Activated T-cell treated with anti-CD3 and anti-CD28 coated beads, Interleukin-2, amount 50 U/mL, for 4 hours (primary cell): ENCODE data around the gene ACSS1. TPM values are rescaled to one million over a fixed set of nuclear protein-coding genes. Genes with fewer than 3 reads are reported as not detected.

Source experiments
- ATAC-seq, 2 donors: fragments of 200-7000 bp; cut with Tn5 transposase; one replicate each; pipeline ENCODE4 v1.10.0; 2021
- DNase-seq: peaks from one replicate; pipeline ENCODE4 v3.0.0-alpha.2; 2020
- H3K27me3 Mint-ChIP-seq: one replicate; pipeline ENCODE4 v1.8.0; 2021; ENCODE audit warnings: low read depth, mixed read lengths
- H3K36me3 Mint-ChIP-seq: one replicate; pipeline ENCODE4 v1.8.0; 2022; ENCODE audit warnings: mixed read lengths; ENCODE audit not compliant: insufficient read depth
- H3K4me1 Mint-ChIP-seq: one replicate; pipeline ENCODE4 v1.8.0; 2021; ENCODE audit warnings: low read depth, mixed read lengths
- H3K4me3 Mint-ChIP-seq: one replicate; pipeline ENCODE4 v1.8.0; 2021; ENCODE audit warnings: mild to moderate bottlenecking, moderate library complexity, mixed read lengths
- H3K9me3 Mint-ChIP-seq: one replicate; pipeline ENCODE4 v1.8.0; 2021; ENCODE audit warnings: mixed read lengths
- total RNA-seq, 3 donors: library from RNA; stranded (reverse); gene quantifications; one replicate each; pipeline ENCODE4 v1.2.1, GENCODE V29; 2021

Gene ACSS1
- total RNA-seq, 3 donors from 2014 or later: 5.4 to 8.8 (median 8.0) TPM

- peaks cover 56% of the 10 kb centered on the region for H3K36me3 Mint-ChIP-seq
- DNase-seq: no peak
- H3K4me1 Mint-ChIP-seq: peaks cover 47% of the 10 kb centered on the region
- H3K27me3 Mint-ChIP-seq: no peaks in the 10 kb centered on the region
- no peak for ATAC-seq
- H3K9me3 Mint-ChIP-seq: no peaks in the 10 kb centered on the region
- H3K4me3 Mint-ChIP-seq: no peak overlapping the region
Measured at GRCh38 chr20:24962182-24962492, 95.8 kb downstream of the ACSS1 start.

DNA sequence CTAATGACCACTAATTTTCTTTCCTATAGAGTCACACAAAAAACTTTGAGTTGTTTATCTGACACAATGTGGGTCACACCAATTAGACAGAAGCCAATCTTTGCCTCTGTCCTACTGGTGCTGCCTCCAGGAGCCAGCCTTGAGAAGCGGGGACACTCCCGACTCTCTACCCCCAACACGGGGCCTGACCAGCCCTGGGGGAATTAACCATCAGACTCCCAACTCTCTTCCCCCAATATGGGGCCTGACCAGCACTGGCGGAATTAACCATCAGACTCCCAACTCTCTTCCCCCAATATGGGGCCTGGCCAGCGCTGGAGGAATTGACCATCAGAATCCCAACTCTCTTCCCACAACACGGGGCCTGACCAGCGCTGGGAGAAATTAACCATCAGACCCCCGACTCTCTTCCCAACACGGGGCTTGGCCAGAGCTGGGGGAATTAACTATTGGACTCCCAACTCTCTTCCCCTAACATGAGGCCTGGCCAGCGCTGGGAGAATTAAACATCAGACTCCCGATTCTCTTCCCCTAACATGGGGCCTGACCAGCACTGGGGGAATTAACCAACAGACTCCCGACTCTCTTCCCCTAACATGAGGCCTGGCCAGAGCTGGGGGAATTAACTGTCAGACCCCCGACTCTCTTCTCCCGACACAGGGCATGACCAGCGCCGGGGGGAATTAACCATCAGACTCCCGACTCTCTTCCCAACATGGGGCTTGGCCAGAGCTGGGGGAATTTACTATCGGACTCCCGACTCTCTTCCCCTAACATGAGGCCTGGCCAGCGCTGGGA lies 96.4 kb downstream of the ACSS1 start:
- no peak overlapping the region for H3K4me3 Mint-ChIP-seq
- DNase-seq (no peak), ATAC-seq (no peak)
- peaks cover 54% of the 10 kb centered on the region for H3K36me3 Mint-ChIP-seq
- peaks cover 47% of the 10 kb centered on the region for H3K4me1 Mint-ChIP-seq
- no peaks in the 10 kb centered on the region for H3K9me3 Mint-ChIP-seq
- no peaks in the 10 kb centered on the region for H3K27me3 Mint-ChIP-seq

DNA sequence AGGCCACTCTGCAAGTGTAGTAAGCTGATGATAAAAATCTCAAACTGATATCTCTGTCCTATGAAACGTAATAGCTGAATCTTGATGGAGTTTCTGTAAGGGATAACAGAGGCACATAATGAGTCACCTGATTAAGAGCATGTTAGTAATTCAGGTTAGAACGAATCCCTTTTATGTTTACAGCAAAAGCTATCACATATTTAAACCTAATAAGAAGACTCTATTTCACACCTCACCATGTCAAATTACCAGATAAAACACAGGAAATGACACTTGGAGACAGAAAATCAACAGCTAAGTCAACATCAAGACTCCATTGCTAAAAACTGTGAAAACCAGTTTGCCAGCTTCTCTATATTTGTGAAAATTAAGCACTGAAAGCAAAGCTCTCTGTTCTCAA lies 97.1 kb downstream of the ACSS1 start:
- peak; percentile 32 to 63 for ATAC-seq
- no peak overlapping the region for H3K4me3 Mint-ChIP-seq
- no peaks in the 10 kb centered on the region for H3K9me3 Mint-ChIP-seq
- H3K4me1 Mint-ChIP-seq: peaks cover 51% of the 10 kb centered on the region
- H3K36me3 Mint-ChIP-seq: peaks cover 48% of the 10 kb centered on the region
- H3K27me3 Mint-ChIP-seq: no peaks in the 10 kb centered on the region
- no peak for DNase-seq

DNA sequence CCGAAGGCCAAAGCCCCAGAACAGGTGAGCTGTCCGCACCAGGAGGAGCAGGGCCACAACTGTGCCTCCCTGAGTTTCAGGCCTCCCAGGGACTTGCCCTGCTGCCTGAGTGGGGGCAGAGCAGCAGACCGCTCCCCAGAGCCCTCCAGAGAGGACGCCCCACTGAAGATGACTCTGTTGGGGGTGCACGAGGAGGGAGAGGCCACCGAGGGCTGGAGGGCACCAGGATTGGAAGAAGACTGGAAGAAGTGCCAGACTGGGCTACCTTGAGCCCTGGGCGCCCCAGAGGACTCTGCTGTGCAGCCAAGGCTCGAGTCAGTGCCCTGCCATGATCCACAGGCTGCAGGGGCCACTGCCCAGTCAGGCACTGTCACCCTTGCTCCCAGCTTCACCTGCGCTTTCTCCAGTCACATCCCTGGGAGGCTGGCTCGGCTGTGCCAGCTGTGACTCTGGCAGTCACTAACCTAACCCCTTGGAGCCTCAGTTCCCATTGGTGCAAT lies 97.6 kb downstream of the ACSS1 start:
- H3K36me3 Mint-ChIP-seq: peaks cover 43% of the 10 kb centered on the region

DNA sequence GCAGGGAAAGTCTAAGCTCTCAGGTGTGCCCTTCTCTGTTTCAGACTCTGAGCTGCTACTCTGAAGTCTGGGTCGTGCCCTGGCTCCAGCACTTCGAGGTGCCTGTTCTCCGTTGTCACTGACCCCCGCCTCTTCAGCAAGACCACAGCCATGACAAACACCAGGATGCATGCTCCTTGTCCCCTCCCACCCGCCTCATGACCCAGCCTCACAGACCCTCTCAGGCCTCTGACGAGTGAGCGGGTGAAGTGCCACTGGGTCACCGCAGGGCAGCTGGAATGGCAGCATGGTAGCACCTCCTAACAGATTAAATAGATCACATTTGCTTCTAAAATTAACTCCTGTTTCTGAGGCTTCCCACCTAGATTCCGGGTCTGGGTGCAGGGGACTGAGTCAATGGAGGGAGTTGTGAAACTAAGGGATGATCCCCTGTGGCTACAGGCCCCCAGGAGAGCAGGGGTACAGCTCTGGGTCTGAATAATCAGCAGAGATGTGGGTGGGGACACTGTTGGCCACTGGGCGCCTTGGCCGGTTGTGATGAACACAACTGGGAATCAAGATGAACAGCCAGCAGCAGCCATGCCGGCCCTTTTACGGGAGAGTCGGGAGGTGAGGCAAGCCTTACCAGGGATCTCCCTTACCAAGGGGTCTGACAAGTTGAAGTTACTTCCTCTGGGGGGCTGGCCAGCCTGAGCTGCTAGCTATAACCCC lies 98.2 kb downstream of the ACSS1 start:
- Mint-ChIP-seq H3K9me3 (no peaks in the 10 kb centered on the region), H3K27me3 (no peaks in the 10 kb centered on the region), H3K4me1 (peaks cover 55% of the 10 kb centered on the region), H3K4me3 (no peak overlapping the region), H3K36me3 (peaks cover 37% of the 10 kb centered on the region)
- DNase-seq (no peak), ATAC-seq (no peak)

More for the DNA sequence above, 97.6 kb downstream of the ACSS1 start:
- Mint-ChIP-seq H3K4me3 (no peak overlapping the region), H3K9me3 (no peaks in the 10 kb centered on the region), H3K4me1 (peaks cover 55% of the 10 kb centered on the region), H3K27me3 (no peaks in the 10 kb centered on the region)
- peak in 1 of 2 donors; percentile 13 for ATAC-seq
- no peak for DNase-seq

DNA sequence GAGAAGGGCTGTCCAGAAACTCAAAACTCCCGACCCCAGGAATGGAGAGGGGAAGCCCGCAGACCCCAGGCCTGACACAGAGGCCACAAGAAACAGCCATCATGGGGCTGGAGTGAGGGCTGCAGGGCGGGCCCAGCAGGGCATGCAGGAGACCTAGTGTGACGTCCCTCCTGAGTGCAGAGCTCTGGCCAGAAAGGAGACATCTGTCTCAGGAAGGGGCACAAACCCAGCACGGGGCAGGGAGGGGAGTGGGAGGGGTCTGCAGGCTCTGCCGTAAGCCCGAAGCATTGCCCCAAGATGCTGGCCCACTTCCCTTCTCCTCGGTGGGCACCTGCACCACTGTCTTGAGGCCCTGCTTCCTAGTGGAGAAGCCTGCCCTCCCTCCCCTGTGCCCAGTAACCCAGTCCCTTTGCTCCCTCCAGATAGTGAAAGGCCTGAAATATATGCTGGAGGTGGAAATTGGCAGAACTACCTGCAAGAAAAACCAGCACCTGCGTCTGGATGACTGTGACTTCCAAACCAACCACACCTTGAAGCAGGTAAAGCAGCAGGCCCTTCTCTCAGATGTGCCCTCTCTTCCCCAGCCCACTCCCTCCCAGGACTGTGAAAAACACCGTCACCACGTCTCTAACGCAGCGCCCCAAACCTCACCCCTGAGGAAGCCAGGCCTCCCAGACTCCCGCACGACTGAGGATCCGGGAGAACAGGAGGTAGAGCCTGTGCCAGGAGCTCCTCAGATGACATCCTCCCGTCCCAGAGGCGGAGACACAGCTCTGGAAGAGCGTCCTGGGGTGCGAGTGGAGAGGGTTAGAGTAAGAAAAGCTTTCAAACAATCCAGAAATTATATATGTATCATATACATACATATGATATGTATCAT lies 99.2 kb downstream of the ACSS1 start:
- peaks cover 57% of the 10 kb centered on the region for H3K4me1 Mint-ChIP-seq
- no peaks in the 10 kb centered on the region for H3K9me3 Mint-ChIP-seq
- H3K27me3 Mint-ChIP-seq: no peaks in the 10 kb centered on the region
- DNase-seq: no peak
- no peak overlapping the region for H3K4me3 Mint-ChIP-seq
- no peak for ATAC-seq
- peaks cover 31% of the 10 kb centered on the region for H3K36me3 Mint-ChIP-seq

- Mint-ChIP-seq H3K4me3 (no peak overlapping the region), H3K36me3 (peaks cover 19% of the 10 kb centered on the region), H3K9me3 (no peaks in the 10 kb centered on the region), H3K4me1 (peaks cover 57% of the 10 kb centered on the region), H3K27me3 (no peaks in the 10 kb centered on the region)
- no peak for ATAC-seq
- DNase-seq: no peak
Measured at GRCh38 chr20:24957326-24958016, 100.5 kb downstream of the ACSS1 start.

Other genes starting within 250 kb of the ACSS1 start
- gene CST7, start 108.9 kb downstream of the ACSS1 start, total RNA-seq: 10 to 100 TPM; 21.3 to 49.7 (median 46.9) TPM
- 10 to 100 TPM; 58.8 to 61.9 (median 61.4) TPM for gene APMAP, start 65.4 kb downstream of the ACSS1 start, total RNA-seq
- not detected for gene VSX1, start 24.0 kb upstream of the ACSS1 start, total RNA-seq
- gene ENTPD6, start 137.6 kb upstream of the ACSS1 start, total RNA-seq: 10 to 100 TPM; 43.4 to 51.2 (median 47.1) TPM
- gene PYGB, start 189.9 kb upstream of the ACSS1 start, total RNA-seq: 10 to 100 TPM; 32.5 to 37.6 (median 34.6) TPM